Stimulated activated CD8-positive, alpha-beta memory T cell treated with anti-CD3 and anti-CD28 coated beads, Interleukin-7, amount 100 ng/mL, for 24 hours (primary cell): ENCODE results near the gene AARSD1.
"Not testable (repeated sequence)": the region's sequence is repeated elsewhere in the genome, so short reads cannot be mapped to it uniquely, and the experiment has no call there.

Experiments used
- DNase-seq: peaks from one replicate; pipeline ENCODE4 v3.0.0-alpha.2; 2020; ENCODE audit warnings: low read depth

AARSD1 gene

GRCh38 chr17:42980766-42981397 lies 16.6 kb upstream of the AARSD1 start:
- DNase-seq = peak; percentile 39

DNA sequence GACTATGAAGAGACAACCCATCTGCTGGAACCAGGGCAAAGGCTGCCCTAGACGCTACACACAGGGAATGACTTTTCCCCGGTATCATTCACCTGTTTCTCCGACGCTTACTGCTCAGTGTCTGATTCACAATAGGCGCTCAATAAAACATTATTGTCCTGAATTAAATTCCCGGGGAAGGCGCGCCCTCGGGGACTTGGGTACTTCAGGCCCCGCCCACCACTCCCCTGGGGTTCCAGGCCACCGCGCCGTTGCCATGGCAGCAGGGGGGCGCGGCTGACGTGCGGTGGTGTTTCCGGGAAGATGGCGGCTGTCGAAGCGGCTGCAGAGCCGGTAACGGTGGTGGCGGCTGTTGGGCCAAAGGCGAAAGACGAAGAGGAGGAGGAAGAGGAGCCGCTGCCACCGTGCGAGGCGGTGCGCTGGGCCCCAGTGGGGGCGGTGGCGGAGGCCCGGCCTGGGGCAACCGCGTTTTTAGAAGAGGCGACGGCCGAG lies 16.1 kb upstream of the AARSD1 start, which contains the start of gene RUNDC1:
Gene RUNDC1, plus strand, starts transcription at position 292 of the 492 bp plus-strand sequence. Its CDS starts 12 bp downstream, at position 304.
- DNase-seq = peak; percentile 88

GRCh38 chr17:42979511-42980273 lies 15.4 kb upstream of the AARSD1 start, which contains the start of gene PTGES3L:
PTGES3L (minus strand) TSS chr17:42980080; CDS start chr17:42980053, 27 bp downstream.
- DNase-seq = no peak

- not testable (repeated sequence) for DNase-seq
Measured at GRCh38 chr17:42975701-42976100, 11.4 kb upstream of the AARSD1 start.

GRCh38 chr17:42975265-42975664 lies 11.0 kb upstream of the AARSD1 start:
- DNase-seq = no peak

GRCh38 chr17:42973323-42973722 lies 9.1 kb upstream of the AARSD1 start:
- DNase-seq = not testable (repeated sequence)

DNA sequence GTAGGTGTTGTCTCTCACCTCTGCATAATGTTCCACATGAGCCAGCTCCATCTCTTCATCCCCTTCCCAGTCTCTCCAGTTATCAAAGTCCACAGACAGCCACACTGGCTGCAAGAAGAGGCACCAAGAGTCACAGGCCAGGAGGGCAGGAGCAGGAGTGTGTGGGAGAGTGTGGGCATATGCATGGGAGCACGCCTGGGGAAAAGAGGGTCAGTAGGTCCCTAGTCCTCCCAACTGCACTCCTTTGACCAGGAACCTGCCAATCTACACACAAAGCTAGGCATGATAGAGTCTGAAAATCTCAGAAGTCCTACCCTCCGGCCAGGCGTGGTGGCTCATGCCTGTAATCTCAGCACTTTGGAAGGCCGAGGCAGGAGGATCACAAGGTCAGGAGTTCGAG lies 7.3 kb upstream of the AARSD1 start:
- DNase-seq = no peak

GRCh38 chr17:42969001-42969581 lies 4.8 kb upstream of the AARSD1 start:
- no peak for DNase-seq

DNA sequence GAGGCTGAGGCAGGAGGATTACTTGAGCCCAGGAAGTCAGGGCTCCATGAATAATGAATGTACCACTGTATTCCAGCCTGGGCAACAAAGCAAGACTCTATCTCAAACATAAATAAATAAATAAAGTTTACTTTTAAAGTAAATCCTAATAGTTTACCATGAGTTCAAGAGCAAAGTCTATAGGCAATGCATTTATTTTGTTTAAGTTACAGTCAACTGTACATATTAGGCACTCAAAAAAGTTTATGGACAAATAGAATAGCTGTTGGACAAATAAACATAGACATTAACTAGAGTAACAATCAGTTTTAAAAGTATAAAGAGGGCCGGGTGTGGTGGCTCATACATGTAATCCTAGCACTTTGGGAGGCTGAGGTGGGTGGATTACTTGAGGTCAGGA lies 3.7 kb upstream of the AARSD1 start:
- no peak for DNase-seq

DNA sequence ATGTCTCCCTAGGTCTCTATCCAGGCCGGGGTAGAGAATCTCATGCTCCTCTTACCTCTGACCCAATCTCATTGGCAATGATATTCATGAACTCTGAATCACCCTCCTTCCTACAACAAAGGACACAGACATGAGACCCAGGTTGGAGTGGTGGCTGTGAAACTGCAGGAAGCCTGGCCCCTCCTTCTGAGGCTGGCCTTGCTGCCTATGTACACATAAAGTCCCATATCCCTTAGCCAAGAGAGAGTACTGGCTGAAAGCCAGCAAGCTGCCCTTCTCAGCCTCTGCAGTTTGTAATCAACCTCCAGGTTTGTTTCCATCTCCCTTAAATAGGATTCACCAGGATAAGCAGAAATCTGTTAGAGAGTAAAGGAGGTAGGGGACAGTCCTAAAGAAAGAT lies 10.6 kb downstream of the AARSD1 start:
- DNase-seq = no peak

GRCh38 chr17:42950044-42950783 lies 14.0 kb downstream of the AARSD1 start:
- DNase-seq = no peak

- no peak for DNase-seq
Measured at GRCh38 chr17:42946812-42947211, 17.4 kb downstream of the AARSD1 start.

DNA sequence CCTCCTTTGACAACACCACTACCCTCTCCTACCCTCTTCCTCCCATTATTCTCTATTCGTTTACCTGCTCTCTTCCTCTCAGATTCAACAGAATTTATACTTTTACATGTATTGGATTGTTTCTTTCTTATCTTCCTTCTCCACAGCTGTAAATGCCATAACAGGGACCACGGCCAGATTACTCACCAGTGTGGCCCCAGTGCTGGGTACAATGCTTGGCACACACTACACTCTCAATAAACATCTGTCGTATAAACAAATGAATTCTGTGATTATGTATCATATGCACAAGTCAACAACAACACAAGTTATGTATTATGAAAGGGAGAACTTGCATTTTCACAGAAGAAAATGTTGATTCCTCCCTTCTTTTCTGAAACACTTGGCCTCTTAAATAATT lies 20.0 kb downstream of the AARSD1 start:
- DNase-seq = no peak

GRCh38 chr17:42937712-42938596 lies 26.3 kb downstream of the AARSD1 start:
- DNase-seq = no peak

GRCh38 chr17:42929497-42929844 lies 34.8 kb downstream of the AARSD1 start:
- DNase-seq = no peak

DNA sequence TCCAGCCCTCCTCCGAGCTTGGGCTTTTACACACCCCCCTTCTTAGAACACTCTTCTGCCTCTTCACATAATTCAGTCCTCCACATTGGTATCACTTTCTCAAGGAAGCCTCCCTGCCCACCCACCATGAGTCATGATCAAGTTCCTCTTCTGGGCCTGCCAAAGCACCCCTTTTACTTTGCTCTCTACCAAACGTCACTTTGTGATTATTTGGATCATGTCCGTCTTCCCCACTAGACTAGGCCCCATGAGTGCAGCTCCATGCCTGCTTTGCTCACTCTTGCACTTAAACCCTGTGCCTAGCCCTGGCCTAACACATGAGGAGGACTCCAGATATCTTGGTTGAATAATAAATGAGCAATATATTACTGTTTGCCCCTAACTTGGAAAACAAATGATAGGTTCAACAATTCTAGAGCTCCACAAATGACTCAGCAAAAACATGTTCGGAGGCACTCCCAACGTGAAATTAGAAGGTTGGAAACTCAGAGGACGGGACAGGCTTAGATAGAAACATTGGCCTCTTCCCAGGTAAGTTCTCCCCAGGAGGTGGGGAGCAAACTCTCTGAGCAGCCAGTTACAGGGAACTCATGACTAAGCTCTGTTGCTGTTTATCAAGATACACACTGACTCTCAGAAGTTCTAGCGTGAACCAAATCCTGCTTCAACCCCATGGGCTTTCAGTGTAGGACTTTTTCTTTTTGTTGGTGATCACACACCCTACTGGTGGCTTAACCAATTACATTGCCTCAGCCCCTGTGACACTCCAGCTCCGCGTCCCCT lies 35.3 kb downstream of the AARSD1 start:
- DNase-seq = no peak

DNA sequence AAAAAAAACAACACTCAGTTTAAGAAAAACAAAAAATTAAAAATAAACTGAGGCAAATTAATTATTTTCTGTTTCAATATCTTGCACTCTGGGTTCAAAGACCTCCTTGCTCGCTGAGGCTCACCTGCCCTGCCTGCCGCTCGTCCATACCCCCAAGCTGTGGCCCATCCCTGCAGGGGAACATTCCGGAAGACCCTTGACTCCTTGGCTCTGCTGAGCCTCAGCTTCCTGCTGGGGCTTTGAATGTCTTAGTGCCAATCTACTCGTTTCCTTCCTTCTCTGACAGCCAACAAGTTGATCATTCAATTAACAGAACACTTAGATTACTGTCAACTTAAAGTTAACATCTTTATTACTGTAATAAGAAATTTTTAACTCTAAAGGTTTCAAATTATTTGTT lies 39.4 kb downstream of the AARSD1 start:
- DNase-seq = no peak

- DNase-seq = not testable (repeated sequence)
Measured at GRCh38 chr17:42923472-42923871, 40.8 kb downstream of the AARSD1 start.

GRCh38 chr17:42922294-42922693 lies 42.0 kb downstream of the AARSD1 start:
- no peak for DNase-seq

DNA sequence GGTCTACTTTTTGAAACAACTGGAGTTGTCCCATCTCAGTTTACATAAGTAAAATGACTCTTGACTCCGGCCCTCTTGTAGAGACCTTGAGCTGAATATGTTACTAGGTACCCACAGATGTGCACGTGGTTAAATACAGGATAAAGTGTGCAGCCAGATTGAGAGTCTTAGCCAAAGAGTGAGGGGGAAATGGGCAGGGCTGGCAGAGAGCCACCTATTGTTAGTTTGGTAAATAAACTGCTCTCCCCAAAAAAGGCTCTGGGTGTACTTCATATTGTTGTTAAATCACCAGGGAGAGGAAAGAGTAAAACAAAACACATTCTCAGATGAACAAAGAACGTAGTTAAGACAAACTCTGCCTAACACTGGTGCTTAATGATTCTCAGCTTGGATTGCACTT lies 43.3 kb downstream of the AARSD1 start:
- no peak for DNase-seq
